Fibroblast of the aortic adventitia (primary cell): ENCODE results near the gene ATP2B2. TPM values are rescaled to one million over a fixed set of nuclear protein-coding genes. Genes with fewer than 3 reads are reported as not detected.

Experiments
- DNase-seq: peaks from one replicate; pipeline ENCODE4 v3.0.0-alpha.2; 2010; ENCODE audit warnings: low read depth
- H3K4me3 ChIP-seq: 2 replicates; pipeline ENCODE4 v1.5.1; 2011; ENCODE audit warnings: low read depth, mild to moderate bottlenecking, control low read depth, low read length, moderate library complexity
- total RNA-seq: library from RNA; depleted of rRNA; stranded (reverse); fragments of >200 nt; gene quantifications from 2 replicates; pipeline ENCODE4 v1.2.3, GENCODE V29; 2012; ENCODE audit warnings: low replicate concordance
- TF ChIP-seq, protein P1 (sequence below): IDR thresholded peaks from 2 replicates; pipeline ENCODE4 v1.5.1; 2011; ENCODE audit warnings: mild to moderate bottlenecking, low read length, control low read depth, inconsistent platforms; ENCODE audit not compliant: insufficient read depth

The ATP2B2 gene
- total RNA-seq, 1 donor: not detected

DNA sequence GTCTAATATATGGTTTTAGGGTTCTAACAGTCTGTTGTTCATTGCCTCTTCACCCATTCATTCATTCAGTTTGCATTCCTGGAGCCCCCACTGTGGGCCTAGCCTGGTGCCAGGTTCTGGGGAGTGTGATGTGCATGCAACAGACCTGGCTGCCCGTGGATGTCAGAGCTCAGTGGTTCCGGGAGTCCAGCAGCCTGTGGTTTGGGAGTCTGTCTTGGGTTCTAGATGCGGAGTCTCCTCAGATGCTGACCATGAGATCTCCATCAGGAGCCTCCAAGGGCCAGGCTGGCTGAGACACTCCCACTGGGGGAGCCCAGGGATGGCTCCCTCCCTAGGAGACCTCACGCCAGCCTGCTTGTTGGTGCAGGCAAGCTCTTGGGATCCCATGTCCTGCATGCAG lies 92.3 kb downstream of the ATP2B2 start:
- TF ChIP-seq, protein P1, sequence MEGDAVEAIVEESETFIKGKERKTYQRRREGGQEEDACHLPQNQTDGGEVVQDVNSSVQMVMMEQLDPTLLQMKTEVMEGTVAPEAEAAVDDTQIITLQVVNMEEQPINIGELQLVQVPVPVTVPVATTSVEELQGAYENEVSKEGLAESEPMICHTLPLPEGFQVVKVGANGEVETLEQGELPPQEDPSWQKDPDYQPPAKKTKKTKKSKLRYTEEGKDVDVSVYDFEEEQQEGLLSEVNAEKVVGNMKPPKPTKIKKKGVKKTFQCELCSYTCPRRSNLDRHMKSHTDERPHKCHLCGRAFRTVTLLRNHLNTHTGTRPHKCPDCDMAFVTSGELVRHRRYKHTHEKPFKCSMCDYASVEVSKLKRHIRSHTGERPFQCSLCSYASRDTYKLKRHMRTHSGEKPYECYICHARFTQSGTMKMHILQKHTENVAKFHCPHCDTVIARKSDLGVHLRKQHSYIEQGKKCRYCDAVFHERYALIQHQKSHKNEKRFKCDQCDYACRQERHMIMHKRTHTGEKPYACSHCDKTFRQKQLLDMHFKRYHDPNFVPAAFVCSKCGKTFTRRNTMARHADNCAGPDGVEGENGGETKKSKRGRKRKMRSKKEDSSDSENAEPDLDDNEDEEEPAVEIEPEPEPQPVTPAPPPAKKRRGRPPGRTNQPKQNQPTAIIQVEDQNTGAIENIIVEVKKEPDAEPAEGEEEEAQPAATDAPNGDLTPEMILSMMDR: no peak
- no peak for DNase-seq
- H3K4me3 ChIP-seq: no peak overlapping the region

DNA sequence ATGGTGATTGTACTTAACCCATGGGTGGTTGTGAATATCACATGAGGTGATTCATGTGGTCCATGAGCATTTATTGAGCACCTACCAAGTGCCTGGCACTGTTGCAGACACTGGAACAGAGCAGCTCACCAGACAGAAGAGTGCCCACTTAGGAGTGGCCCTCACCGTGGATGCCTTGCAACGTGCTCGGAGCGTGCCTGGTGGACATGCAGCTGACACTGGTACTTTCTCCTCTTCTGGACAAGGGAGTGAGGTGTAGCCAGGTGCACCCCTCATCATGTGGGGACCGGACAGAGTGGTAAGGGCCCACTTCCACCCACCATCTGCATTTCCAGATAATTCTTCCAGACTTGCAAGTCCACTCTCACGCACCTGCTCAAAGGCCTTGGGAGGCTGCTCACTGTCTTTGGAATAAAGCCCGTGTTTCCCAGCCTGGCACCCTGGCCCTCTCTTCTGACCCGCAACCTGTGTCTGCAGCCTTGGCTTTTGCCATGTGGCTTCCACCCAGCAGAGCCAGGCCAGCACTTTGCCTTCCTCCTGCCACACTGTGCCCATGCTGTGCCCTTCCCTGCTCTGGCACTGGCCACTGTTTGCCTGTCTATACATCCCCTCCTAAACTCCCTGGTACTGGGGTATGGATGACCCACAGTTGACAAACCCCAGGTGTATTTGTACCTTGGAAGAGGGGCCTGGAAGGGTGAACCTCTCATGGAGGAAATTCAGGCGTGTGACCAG lies 93.6 kb downstream of the ATP2B2 start:
- TF ChIP-seq, protein P1: no peak
- no peak for DNase-seq
- no peak overlapping the region for H3K4me3 ChIP-seq

DNA sequence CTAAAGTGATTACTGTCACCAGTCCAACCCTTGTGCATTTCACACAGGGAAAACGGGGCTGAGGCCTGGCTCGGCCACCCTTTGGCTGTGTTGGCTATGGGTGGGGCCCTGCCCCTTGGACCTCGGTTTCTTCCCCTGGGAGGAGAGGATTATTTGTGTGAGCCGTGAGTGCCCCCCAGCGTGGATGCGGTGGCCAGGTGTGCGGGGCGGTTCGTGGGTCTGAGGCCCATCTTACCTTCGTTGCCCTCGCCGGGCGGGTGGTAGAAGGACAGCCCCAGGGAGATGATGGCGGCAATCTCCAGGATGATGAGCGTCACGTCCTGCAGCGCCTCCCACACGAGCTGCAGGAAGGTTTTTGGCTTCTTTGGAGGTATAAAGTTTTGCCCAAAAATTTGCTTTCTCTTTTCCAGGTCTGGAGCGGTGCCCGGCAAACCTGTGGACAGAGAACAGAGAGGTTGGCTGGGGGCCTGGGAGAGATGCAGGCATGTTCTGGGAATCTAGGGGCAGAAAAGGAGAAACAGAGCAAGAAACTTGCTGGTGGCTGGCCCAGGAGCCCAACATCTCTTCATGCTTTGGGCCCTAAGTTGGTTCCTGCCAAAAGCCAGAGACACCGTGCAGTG lies 94.9 kb downstream of the ATP2B2 start:
- no peak for DNase-seq
- TF ChIP-seq, protein P1: no peak
- no peak overlapping the region for H3K4me3 ChIP-seq

DNA sequence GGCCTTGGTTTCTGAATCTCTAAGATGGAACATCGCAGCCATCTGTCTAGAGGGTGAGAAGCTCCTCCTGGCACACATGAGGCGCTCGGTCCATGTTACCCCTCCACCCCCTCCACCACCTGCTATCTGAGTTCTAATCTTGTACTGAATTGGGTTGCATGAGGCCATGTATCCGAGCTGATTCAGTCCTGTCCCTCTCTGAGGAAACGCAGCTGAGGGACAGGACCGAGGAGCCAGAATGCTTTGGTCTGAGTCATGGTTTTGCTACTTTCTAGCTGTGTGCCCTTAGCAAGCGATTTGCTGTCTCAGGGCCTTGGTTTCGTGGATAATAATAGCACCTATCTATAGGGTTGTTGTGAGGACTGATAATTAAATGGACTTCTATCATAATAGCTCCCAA lies 96.7 kb downstream of the ATP2B2 start:
- TF ChIP-seq, protein P1: no peak
- DNase-seq: no peak
- H3K4me3 ChIP-seq: no peak overlapping the region

DNA sequence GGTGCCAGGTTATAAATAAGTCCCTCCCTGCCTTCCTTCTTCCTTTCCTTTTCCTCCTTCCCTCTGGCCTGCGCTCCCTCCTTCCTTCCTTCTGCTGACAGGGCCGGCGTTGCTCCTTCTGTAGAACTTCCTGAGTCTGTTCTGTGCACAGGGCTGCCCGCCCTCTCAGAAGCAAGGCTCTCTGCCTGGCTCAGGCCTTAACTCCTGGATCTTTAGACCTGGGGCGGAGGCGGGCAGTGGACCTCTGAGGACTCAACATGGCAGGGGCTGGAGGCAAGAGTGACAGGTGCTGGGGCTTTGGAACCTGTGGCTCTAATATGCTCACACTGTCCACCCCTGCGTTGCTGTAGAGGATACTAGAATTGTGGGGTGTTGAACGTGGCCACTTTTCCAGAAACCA lies 98.0 kb downstream of the ATP2B2 start:
- DNase-seq: no peak
- H3K4me3 ChIP-seq: no peak overlapping the region
- TF ChIP-seq, protein P1: no peak

DNA sequence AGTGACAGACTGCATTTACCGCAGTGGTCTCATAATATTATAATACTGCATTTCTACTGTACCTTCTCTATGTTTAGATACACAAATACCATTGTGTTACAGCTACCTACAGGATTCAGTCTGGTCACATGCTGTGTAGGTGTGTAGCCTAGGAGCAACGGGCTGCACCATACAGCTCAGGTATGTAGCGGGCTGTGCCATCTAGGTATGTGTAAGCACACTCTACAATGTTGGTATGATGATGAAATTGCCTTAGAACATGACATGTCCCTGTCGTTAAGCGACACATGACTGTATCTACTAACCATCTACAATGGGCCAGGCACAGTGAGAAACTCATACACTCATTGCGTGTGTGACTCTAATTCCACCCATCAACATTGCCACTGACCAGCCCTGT lies 99.0 kb downstream of the ATP2B2 start:
- TF ChIP-seq, protein P1: no peak
- no peak overlapping the region for H3K4me3 ChIP-seq
- DNase-seq: no peak
